ENCODE results near the gene CHRNA7.
"Not testable (repeated sequence)": the region's sequence is repeated elsewhere in the genome, so short reads cannot be mapped to it uniquely, and the experiment has no call there.

The CHRNA7 gene

GRCh38 chr15:32120577-32121383, 90.5 kb downstream of the CHRNA7 start:
- DNase-seq (ENCODE audit: low read depth): no peak

GRCh38 chr15:32121384-32121695, 91.0 kb downstream of the CHRNA7 start:
- DNase-seq (ENCODE audit: low read depth): no peak

GRCh38 chr15:32122013-32122412, 91.7 kb downstream of the CHRNA7 start:
- DNase-seq (ENCODE audit: low read depth): no peak

GRCh38 chr15:32123473-32123872, 93.2 kb downstream of the CHRNA7 start:
- DNase-seq (ENCODE audit: low read depth): no peak

GRCh38 chr15:32124726-32125125, 94.4 kb downstream of the CHRNA7 start:
- no peak for DNase-seq (ENCODE audit: low read depth)

GRCh38 chr15:32125595-32125994, 95.3 kb downstream of the CHRNA7 start:
- no peak for DNase-seq (ENCODE audit: low read depth)

GRCh38 chr15:32129815-32130214, 99.5 kb downstream of the CHRNA7 start:
- DNase-seq (ENCODE audit: low read depth): no peak

GRCh38 chr15:32130823-32131222, 100.5 kb downstream of the CHRNA7 start:
- no peak for DNase-seq (ENCODE audit: low read depth)

GRCh38 chr15:32131803-32132202, 101.5 kb downstream of the CHRNA7 start:
- DNase-seq (ENCODE audit: low read depth): no peak

- DNase-seq (ENCODE audit: low read depth): no peak
These were observed 102.5 kb downstream of the CHRNA7 start for GRCh38 chr15:32132859-32133258.

GRCh38 chr15:32134842-32135241, 104.5 kb downstream of the CHRNA7 start:
- DNase-seq (ENCODE audit: low read depth): no peak

- no peak for DNase-seq (ENCODE audit: low read depth)
These were observed 105.0 kb downstream of the CHRNA7 start for GRCh38 chr15:32135335-32135734.

GRCh38 chr15:32145512-32145911, 115.2 kb downstream of the CHRNA7 start:
- DNase-seq (ENCODE audit: low read depth): not testable (repeated sequence)

- no peak for DNase-seq (ENCODE audit: low read depth)
These were observed 118.7 kb downstream of the CHRNA7 start for GRCh38 chr15:32148833-32149555.

GRCh38 chr15:32152574-32152973, 122.3 kb downstream of the CHRNA7 start:
- DNase-seq (ENCODE audit: low read depth): no peak

GRCh38 chr15:32153868-32154623, 123.7 kb downstream of the CHRNA7 start:
- not testable (repeated sequence) for DNase-seq (ENCODE audit: low read depth)

GRCh38 chr15:32162143-32162542, 131.8 kb downstream of the CHRNA7 start:
- DNase-seq (ENCODE audit: low read depth): not testable (repeated sequence)

- not testable (repeated sequence) for DNase-seq (ENCODE audit: low read depth)
These were observed 133.8 kb downstream of the CHRNA7 start for GRCh38 chr15:32164065-32164464.

- DNase-seq (ENCODE audit: low read depth): not testable (repeated sequence)
These were observed 134.4 kb downstream of the CHRNA7 start for GRCh38 chr15:32164747-32165146.

- not testable (repeated sequence) for DNase-seq (ENCODE audit: low read depth)
These were observed 135.5 kb downstream of the CHRNA7 start for GRCh38 chr15:32165775-32166174.

- DNase-seq (ENCODE audit: low read depth): not testable (repeated sequence)
These were observed 136.0 kb downstream of the CHRNA7 start for GRCh38 chr15:32166270-32166669.

- not testable (repeated sequence) for DNase-seq (ENCODE audit: low read depth)
These were observed 137.6 kb downstream of the CHRNA7 start for GRCh38 chr15:32167913-32168312.

- not testable (repeated sequence) for DNase-seq (ENCODE audit: low read depth)
These were observed 150.3 kb downstream of the CHRNA7 start for GRCh38 chr15:32180579-32180978.
